Stimulated activated CD4-positive, alpha-beta T cell treated with anti-CD3 and anti-CD28 coated beads, TNF-alpha, amount 100 ng/mL, for 48 hours (primary cell): ENCODE data around the gene TCP11L2.
A peak's percentile ranks its signal among the peaks of the same experiment; 100 is the strongest.
"Not testable (repeated sequence)": the region's sequence is repeated elsewhere in the genome, so short reads cannot be mapped to it uniquely, and the experiment has no call there.

Source experiments
- DNase-seq, 3 donors: peaks; one replicate each; pipeline ENCODE4 v3.0.0-alpha.2; 2020; ENCODE audit warnings: low read depth in 3 of 3

The TCP11L2 gene

GRCh38 chr12:106284358-106285105, 18.0 kb upstream of the TCP11L2 start:
- DNase-seq = no peak

GRCh38 chr12:106285982-106286381, 16.6 kb upstream of the TCP11L2 start:
- DNase-seq = no peak

DNA sequence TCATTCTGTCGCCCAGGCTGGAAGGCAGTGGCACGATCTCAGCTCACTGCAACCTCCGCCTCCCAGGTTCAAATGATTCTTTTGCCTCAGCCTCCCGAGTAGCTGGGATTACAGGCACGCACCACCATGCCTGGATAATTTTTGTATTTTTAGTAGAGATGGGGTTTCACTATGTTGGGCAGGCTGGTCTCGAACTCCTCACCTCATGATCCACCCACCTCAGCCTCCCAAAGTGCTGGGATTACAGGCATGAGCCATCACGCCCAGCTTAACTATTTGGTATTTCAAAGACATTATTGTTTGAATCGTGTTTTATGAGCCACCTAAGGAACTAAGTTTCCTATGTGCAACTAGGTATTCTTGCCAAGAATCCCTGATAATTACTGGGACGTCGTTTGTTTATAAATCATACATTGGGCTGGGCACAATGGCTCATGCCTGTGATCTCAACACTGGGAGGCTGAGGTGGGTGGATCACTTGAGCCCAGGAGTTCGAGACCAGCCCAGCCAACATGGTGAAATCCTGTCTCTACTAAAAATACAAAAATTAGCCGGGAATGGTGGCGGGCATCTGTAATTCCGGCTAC, 15.9 kb upstream of the TCP11L2 start:
- not testable (repeated sequence) for DNase-seq

DNA sequence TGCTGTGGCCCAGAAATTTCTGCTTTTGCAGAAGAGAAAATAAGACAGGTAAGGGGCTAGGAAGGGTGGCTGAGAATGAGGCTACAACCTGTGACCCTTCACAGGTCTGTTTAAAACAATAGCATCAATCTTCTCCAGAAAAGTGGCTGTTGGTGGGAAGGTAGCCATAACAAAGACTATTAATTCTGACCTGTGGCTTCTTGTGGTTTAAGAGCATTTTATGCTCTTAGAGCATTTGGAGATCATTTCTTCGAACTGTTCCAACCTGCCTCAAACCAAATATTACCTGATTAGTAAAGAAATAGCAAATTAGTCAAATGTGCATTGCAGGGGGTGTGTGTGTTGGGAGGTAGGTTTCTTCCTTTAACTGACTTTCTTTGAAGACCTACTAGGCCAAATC, 15.2 kb upstream of the TCP11L2 start:
- no peak for DNase-seq

DNA sequence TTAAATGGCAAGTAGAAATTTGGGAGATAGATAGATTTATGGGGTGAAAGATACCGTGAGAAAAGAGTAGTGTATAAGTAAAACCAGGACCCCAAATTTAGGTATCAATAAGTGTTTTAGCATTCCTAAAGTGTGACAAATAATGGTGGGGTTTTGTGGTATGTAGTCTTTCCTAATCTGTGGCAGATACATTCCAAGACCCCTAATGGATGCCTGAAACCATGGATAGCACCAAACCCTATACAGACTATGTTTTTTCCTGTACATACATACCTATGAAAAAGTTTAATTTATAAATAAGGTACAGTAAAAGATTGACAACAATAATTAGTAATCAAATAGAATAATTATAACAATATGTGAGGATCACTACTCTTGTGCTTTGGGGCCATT, 14.4 kb upstream of the TCP11L2 start:
- DNase-seq = no peak

- DNase-seq = peak in 1 of 3 donors; percentile 25
Measured at GRCh38 chr12:106288494-106289195, 13.9 kb upstream of the TCP11L2 start.

DNA sequence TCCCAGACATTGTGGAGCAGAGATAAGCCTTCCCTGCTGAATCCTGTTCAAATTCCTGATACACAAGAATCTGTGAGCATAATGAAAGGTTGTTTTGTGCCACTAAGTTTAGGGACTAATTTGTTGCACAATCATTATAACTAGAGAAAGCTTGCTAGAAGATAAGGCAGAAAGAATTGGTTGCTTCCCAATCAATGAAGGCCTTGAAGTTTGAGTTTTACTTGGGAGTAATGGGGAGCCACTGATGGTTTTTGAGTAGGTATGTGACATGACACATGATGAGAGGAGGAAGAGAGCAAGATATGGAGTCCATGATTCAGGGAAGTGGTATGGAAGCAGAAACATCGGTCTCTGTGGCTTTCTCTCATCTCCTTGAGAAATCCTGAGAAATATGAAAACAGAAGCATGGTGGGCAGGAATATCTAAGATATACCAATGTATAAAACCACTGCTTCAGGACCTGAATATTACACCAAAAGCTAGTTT, 13.3 kb upstream of the TCP11L2 start:
- no peak for DNase-seq

DNA sequence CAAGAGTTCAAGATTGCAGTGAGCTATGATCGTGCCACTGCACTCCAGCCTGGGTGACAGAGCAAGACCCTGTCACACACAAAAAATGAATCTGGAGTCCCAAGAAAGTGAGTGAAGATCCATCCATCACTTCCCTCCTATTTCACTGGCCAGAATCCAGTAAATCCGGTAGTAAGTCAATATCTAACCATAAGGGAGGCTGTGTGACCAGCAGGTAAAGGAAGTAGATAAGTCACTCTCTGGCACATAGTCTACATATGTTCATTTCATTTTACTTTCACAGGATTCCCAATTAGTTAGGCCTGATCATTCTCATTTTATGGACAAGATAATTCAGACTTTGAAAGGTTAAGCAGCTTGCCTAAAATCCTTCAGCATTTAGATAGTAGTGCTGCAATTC, 11.9 kb upstream of the TCP11L2 start:
- DNase-seq = no peak

GRCh38 chr12:106291342-106291741, 11.2 kb upstream of the TCP11L2 start:
- no peak for DNase-seq

- DNase-seq = no peak
Measured at GRCh38 chr12:106292339-106292738, 10.2 kb upstream of the TCP11L2 start.

DNA sequence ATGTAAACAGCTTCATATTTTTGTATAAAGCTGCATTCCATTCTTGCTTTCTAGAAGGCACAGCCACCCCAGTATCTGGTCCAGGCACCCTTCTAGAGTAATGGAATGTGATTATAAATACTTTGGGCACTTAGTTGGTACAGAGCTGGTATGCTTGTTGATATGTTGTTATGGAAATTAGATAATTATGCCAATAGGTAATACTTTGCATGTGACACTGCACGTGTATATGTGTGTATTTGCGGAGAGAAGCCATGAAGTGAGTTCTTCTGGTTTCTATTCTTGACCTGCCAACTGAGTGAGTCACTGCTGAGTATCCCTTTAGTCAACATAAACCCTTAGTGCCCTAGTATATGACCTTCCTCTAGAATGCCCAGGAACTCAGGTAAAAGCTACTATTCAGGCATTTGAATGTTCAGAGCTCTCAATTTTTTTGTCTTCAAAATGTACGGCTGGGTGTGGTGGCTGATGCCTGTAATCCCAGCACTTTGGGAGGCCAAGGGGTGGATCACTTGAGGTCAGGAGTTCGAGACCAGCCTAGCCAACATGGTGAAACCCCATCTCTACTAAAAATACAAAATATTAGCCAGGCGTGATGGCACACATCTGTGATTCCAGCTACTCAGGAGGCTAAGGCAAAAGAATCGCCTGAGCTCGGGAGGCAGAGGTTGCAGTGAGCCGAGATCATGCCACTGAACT, 6.2 kb upstream of the TCP11L2 start:
- no peak for DNase-seq

DNA sequence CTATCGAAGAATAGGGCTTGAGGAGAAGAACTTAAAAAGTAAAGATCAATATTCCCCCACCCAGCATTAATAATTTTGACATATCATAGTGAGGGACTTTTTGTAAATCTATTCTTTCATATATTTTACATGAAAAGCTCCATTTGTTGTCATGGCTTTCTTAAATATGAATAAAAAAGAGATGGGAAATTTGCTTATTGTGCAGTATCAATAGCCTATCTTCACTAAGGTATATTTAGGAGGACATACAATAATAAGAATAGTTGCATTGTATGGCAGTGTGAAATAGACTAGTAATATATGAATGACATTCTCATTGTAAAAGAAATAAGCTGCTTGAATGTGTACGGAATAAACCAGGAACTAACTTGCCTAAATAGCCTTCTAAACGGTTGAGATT, 5.5 kb upstream of the TCP11L2 start:
- no peak for DNase-seq

- no peak for DNase-seq
Measured at GRCh38 chr12:106297681-106298080, 4.9 kb upstream of the TCP11L2 start.

DNA sequence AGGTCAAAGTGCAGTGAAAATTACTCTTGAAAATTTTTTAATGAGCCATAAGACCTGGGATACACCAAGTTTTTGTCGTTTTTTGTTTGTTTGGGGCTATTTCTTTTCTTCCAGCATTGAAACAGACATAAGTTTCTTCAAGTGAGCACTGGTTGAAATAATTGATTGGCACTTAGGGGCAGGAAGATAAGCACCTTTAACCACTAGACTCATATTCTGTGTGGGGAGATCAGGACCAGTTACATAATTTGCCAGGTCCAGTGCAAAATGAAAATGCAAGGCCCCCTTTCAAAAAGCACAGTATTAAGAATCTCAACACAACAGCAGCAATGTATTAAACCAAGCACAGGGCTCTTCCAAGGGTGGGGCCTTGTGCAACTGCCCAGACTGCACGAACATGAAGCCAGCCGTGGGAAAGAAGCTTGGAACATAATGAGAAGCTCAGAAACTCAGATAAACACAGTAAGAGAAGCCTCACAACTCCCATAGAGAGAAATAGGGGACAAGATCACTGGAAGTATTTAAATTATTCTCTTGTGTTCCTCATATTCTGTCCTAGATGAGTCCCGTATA, 3.2 kb upstream of the TCP11L2 start:
- DNase-seq = no peak

DNA sequence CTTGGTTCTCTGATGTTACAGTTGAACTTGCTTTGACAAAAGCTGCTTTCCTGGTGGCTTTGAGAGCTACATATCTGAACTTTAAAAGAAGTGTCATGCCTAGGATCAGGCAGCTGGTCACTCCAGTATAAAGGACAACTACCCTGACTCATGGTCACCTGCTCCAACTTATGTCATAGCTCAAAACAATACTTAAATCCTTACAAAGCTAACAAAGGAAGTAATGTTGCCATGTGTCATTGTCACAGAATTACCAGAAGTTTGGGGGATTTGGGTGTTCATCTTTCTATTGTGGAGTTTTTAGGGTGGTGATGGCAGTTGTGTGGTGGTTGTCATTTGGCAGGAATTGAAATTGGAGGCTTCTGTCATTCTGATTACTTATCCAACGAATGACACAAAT, 1.8 kb upstream of the TCP11L2 start:
- DNase-seq = no peak

GRCh38 chr12:106301241-106301610, 1.3 kb upstream of the TCP11L2 start:
- no peak for DNase-seq

DNA sequence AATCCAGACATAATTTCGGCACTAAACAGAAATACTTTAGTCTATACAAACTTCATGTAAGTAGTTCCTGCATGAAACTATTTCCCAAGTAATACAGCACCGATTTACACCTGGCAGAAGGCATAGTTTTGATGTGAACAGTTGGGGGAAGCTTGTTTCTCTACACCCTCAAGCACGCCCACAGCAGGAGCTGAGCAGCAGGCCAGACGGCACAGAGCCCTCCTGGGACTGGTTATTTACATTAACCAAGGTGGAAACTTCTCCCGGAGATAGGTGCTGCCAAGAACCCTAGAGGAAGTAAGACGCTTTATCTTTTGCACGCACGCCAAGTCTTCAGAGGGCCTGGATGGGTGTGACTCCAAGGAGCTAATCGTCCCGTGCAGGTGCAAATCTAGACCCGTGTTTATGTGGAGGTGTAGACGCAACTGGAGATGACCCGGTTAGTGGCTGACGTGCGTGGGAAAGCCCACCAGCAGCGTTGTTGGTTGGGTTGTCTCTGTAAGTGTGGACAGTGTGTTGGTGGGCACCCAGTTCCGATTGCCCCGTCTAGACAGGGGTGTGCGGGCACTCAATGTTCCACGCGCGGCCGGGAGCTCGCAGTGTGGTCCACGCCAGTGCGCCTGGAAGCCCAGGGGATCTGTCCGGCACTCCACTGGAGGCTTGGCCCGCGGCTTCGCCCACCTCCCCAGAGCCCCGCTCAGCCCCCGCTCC, 767 bp upstream of the TCP11L2 start:
- peak in 2 of 3 donors; percentile 16 to 23 for DNase-seq

DNA sequence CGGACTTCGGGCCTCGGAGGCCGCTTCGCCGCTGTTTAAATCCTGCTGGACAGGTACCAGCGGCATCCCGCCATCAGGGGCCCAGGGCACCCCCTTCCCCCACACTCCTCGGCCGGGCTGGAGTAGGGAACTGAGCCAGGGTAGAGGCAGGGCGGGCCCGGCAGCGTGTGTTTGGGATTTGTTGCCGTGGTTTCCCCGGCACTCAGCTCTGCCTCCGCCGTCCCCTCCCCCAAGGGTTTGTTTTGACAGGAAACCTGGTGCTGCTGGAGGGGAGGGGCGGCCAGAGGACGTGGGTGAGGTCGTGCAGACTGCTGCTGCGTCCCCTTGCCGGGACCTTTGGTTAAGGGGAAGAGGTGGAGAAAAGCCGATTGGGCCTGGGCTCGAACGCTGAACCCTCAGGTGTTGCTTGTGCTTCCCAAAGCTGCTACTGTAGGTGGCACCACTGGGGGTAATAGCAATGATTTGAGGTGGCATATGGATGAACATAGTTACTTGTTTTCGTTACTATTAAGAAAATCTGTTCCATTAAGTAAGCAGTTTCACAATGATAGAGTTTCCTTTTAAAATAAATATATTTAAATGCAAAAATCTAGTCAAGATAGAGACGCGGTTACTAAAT, 778 bp downstream of the TCP11L2 start:
- DNase-seq = peak; percentile 59 to 71 (median 62)

DNA sequence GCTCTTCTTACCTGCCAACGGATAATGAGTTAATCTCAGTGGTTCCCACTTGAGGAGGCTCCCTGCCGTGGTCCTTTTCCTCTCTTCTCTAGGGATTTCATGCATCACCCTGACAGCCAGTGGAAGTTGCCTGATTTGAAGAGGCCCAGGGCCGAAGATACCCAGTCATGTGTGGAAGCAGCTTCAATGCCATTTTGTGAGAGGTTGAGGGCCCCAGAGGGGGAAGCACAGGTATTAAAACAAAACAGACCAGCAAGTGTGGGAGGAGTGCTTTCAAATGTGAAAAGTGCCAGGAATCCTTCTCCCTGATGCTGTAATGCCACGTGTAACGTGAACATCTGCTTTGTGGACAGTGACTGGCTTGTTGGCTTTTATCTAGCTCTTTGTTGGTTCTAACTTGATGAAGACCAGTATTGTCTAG, 1.5 kb downstream of the TCP11L2 start:
- DNase-seq = no peak

DNA sequence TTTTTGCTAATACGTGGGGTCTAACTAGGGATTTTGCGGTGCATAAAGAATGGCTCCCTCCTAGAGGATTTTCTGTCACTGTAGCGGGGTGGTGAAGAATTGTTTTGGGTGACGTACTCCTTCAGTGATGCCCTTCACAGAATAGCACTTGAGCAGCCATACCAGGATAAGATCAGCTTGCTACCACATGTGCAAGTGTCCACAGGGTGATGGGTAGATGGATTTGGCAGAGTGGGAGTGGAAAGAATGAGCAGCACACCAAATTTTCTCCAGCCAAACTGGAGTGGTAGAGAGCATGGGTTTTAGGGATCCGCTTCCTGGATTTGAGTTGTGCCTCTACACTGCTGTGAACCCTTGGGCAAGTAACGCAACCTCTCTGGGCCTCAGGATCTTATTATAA, 2.3 kb downstream of the TCP11L2 start:
- no peak for DNase-seq

- DNase-seq = no peak
Measured at GRCh38 chr12:106305376-106305775, 2.8 kb downstream of the TCP11L2 start.
